HS-27A (cell line): ENCODE measurements around the gene LRP2BP.

Experiments used
- DNase-seq: peaks from one replicate; pipeline ENCODE4 v3.0.0-alpha.2; 2012; ENCODE audit warnings: low read depth, missing footprints

Gene LRP2BP

DNA sequence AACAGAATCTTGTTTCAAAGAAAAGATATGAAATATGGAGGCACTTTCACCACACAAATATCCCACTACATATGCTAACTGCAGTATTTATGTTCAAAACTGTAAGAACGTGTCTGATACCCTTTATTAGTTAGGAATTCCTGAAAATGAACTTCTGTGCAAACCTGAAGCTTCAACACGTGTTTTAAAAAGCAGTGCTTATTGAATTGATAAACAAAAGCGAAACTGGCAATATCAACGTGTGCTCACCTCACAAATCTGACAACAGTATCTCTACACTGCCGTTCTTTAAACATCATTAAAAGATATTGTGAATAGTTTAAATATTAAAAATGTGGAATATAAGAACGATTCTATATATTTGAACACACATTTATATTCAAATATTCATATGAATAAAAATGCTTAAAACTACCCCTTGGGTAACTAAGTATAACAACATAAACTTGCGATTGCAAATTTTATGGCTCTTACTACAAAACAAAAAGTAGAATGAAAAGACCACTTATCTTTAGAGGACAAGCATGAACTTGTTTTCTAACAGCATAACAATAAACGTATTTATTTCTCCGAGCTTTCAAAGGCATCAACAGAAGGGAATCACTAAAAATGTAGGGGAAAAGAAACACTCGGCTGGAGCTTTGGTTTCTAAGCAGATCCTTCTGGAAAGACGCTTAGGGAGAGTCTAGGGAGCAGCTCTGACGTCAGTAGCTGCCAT is at the start of gene LRP2BP:
LRP2BP (minus strand) TSS at position 687 of the 718 bp plus-strand sequence. CDS start 17,738 bp downstream, outside the sequence.
- DNase-seq, result peak; percentile 41

DNA sequence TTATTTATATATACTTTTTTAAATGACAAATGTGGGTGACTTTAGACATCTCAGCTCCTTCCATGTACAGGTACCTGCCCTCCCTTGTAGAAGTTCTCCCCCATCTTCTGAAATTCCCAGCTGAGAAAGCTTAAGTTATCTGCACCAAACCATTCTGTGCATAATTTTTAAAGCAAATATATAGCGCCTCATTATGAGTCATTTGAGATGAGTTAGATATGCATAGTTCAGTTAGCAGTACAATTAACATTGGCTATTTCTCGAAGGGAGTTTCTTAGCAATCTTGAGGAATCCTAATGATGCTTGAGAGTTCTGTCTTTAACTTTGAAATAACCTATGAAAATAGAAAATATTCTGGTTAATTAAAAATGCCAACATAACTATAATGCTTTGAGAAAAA is 49.5 kb upstream of the LRP2BP start:
- no peak for DNase-seq

DNA sequence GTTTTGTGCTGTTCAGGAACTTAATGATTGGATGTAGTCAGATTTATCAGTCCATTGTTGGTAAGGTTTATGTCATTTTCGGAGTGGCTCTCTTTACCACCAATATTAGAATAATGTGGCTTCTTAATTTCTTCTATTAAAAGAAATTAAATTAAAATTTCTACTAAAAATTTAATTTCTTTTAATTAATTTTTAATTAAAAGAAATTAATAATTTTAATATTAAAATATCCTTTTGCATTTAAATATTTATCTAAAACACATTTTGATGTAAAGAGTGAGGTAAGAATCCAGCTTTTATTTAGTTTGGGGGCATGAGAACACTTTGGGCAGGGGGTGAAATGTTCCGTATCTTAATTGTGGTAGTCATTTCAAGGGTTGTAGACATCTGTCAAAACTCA is 45.8 kb upstream of the LRP2BP start:
- DNase-seq, result no peak

DNA sequence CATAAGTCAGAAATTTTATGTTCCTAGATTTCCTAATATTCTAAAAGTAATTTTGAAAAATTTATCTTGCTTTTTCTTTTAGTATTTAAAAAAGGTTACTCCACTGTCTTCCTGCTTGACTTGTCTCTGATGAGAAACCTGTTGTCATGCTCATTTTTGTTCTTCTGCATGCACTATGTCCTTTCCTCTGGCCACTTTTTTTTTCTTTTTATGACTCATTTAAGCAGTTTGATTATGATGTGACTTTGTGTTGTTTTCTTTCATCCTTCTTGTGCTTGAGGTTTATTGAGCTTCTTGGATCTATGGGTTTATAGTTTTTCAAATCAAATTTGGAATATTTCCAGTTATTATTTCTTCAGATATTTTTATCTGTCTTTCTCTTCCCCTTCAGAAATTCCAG is 42.1 kb upstream of the LRP2BP start:
- no peak for DNase-seq

DNA sequence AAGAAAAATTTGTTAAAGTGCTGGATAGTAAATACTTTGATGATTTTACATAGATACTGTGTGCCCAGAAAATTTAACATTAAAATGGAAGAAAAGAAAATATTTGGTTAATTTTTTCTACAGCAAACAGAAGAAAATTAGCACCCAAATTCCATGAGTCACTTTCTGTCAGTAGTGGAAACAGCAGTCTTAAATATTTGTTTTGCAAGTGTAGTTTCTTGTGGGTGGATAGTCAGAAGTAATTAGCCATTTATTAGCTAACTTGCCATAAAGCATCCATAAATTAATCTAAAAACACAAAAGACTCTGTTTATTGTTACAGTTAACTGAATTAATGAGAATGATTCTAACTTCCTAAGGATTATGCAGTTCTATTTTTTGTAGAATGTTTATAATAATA is 39.7 kb upstream of the LRP2BP start:
- no peak for DNase-seq

DNA sequence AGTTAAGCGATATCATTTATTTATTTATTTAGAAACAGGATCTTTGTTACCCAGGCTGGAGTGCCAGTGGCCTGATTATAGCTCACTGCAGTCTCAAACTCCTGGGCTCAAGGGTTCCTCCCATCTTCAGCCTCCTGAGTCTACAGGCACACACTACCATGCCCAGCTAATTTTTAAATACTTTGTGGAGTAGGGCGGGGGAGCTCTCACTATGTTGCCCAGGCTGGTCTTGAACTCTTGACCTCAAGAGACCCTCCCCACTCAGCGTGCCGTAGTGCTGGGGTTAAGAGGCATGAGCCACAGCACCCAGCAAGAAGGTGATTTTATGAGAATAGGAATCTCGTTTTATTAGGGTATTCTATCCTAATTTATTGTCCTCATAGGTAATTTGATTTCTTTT is 33.9 kb upstream of the LRP2BP start:
- DNase-seq, result no peak

DNA sequence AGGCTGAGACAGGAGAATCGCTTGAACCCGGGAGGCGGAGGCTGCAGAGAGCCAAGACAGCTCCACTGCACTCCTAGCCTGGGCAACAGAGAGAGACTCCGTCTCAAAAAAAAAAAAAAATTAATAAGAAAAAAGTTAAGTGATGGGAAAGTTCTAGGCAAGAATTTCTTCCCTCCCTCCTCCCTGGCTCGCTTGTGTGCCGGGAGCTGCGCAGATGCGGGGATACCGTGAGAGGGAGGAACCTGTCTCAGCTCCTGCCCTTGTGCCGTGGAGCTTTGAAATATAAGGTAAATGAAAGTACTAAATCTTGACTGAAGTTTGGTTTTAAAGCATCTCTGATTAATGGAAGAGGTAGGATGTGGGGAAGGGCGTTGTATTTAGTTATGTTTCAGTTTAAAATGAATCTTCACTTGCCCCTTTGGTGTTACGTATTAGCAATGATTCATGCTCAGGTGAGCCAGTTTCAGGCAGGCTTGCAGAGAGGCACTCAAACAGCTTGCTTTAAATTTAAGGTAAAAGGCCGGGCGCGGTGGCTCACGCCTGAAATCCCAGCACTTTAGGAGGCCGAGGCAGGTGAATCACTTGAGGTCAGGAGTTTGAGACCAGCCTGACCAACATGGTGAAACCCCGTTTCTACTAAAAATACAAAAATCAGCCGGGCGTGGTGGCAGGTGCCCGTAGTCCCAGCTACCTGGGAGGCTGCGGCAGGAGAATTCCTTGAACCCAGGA is 31.4 kb upstream of the LRP2BP start:
- DNase-seq, result no peak

DNA sequence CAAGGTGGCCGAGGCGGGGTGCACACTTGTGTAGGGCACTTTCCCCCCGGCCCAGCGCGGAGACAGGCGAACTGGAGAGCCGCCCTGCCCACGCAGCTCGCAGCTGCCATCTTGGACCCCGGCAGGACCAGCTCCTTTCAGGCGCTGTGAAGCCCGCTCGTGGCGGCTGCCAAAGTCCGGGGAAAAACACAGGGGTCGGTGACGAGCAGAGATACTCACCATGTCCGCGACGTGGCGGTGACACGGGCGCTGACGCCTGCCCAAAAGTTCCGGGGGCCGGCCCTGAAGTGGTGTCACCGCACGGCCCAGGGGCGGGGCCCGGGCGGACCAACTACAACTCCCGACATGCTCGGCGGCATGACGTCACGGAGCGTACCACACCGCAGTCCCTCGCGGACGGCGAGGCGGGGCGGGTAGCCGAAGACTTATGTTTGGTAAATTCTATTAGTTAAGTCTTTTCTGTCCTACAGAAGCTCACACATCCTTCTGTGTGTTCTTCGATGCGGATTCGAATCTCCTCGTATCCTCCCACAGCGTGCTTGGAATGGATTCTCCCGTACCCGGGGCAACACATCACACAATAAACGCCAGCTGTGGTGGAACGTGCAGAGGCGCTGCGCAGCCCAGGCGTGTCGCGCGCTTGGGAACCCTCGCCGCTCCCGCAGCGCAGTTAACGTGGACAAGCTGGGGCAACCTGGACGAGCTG is 30.1 kb upstream of the LRP2BP start, which contains the start of gene UFSP2:
UFSP2 (minus strand) TSS at position 318 of the 706 bp plus-strand sequence; CDS start at position 222, 96 bp downstream.
- DNase-seq, result peak; percentile 51

DNA sequence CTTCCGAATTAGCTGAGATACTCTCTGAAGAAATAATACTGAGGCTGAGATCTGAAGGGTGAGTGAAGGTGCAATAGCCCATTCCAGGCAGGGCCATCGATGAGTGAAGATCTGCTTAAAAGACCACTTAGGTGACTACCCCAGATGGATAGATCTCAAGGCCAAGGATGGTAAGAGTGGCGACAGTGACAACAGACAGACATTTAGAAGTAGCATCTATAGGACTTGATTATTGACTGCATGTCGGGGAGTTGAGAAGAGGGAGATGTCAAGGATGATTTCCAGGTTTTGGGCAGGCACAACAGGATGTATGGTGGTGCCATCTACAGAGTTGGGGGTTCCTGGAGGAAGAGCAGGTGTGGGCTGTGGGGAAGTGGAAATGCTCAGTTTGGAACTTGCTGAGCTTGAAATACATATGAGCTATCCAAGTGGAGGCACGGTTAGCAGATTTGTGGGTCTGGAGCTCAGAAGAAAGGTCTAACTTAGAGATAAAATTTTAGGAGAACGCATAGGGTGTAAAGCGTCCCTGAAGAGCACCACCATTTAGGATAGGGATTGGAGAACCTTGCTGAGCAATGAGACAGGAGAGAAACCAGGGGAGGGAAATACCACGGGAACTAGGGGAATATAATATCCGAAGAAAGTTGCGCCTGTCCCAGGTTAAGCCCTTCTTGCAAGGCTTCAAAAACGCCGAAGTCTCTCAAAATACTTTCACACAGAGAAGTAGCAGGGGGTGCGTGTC is 29.4 kb upstream of the LRP2BP start:
- DNase-seq, result peak; percentile 14

DNA sequence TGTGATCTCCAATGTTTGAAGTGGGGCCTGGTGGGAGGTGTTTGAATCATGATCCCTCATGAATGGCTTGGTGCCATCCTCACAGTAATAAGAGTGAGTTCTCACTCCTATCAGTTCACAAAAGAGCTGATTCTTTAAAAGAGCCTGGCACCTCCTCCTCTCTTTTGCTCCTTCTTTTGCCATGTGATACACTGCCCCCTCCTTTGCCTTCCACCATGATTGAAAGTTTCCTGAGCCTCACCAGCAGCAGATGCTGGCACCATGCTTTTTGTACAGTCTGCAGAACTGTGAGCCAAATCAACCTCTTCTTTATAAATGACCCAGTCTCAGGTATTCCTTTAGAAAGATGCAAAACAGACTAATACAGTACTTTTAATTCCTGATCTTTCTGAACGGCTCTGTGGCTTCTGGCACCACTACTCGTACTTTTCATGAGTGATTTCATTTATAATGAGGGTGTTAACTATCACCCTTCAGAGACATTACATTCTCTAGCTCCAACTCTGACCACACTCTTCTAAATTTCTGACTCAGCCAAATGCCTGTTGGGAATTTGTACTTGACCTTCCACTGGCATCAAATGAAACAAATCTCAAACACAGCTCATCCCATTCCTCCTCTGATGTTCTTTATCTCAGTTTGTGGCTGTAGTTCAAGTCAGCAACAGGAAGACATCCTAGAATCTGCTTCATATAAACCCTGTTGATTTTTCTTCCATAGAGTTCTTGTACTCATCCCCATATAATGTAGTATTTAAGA is 25.8 kb upstream of the LRP2BP start:
- DNase-seq, result no peak

DNA sequence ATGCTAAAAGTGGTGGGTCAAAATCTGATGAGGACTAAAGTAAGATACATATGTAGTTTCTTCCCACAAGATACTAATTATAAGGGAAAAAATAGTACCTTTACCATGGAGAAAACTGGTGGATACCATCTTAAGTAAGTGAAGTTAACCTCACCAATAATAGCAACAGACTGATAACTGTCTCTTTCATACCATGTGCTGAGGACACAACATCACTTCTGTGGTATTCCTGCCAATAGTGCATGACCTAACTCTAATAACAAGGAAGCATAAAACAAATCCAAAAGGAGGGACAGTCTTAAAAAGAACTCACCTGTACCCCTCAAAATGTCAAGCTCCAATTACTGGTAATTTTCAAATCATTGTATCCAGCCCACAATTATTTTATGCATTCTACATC is 21.2 kb upstream of the LRP2BP start:
- DNase-seq, result no peak

DNA sequence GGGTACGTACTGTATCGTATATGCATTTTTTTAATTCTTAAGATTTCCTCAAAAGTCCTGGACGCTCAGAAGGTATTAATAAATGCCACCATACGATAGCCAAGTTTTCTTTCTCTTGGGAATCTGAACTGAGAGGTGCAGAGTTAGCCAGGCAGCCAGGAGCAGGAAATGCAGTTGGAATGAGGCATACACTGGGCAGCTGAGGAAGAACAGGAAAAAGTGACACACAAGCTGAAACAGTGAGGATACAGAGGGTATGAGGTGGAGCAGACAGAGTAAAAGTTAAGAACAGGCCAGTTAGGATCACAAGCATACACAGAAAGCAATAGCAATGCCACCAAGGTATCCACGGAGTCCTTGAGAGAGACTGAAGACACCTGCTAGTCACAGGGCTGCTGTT is 16.7 kb upstream of the LRP2BP start:
- no peak for DNase-seq

DNA sequence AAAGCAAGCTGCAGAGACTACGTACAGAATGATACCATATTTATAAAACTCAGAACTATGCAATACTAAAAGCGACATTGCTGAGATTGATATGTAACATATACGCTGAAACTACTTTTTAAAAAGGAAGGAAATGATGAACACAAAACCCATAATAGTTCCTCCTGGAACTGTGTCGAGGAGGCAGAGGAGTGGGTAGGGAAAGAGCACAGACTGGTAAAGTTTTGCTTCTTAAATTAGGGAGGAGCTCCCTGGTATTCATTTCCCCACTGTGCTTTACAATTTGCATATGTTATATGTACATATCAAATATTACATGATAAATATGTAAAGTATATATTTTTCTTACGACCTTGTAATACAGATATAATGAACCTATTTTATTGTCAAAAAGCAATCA is 16.1 kb upstream of the LRP2BP start:
- no peak for DNase-seq

DNA sequence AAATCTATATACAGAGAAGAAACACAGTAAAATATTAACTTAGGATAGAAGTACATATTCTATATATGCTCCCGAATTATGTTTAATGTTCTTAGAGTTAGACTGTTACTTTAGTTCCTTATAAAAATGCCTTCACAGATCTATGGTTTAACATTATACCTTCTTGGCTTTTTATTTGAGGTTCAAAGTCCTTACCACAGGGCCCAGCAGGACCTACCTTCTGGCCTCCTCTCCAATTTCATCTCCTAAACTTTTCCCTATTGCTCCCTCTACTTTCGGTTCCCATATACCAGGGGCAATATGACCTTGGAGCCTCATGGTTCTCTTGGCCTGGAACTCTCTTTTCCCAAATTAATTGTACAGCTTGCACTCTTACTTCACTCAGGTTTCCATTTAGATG is 12.7 kb upstream of the LRP2BP start:
- no peak for DNase-seq

DNA sequence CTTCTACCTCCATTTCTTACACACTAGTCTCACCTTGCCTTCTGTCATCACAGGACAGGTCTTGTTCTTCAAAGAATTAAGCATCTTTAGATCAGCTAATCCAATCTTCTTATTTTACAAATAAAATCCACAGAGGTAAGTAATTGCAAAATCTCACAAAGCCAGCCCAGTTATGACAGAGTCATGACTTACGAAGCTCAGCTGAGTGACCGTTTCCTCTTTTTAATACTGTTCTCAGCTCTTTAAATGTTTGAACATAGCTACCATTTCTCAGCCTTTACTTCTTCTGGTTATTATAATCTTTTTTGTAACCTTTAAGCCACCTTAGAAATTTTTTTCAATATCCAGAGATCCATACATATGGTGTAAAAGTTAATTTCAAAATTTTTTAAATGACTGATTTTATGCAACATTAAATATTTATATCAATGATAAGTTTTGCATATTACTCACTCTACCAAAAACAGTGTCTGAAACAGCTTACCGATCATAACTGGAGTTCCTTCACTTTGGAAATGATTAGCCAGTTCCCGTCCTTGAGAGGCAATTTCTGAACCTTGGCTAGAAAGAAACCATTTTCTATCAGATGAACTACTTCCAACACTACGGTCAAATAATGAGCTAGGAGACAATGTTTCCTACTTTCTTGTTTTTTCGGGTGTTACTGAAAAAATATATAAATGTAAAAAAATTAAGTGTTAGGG is 9.7 kb upstream of the LRP2BP start:
- DNase-seq, result no peak

DNA sequence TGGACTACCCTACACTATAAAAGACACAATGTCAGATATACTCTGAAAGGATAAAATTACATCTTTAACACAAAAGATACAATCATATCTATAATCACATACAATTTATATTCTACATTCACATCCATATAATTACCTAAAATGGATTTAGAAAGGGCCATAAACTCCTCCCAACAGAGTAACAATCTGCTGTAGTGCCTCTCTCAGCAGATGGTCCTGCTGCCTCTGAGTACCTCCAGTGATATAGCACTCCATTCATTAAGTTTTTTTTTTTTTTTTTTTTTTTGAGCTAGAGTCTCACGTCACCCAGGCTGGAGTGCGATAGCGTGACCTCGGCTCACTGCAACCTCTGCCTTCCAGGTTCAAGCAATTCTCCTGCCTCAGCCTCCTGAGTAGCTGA is 8.3 kb upstream of the LRP2BP start:
- DNase-seq, result no peak

DNA sequence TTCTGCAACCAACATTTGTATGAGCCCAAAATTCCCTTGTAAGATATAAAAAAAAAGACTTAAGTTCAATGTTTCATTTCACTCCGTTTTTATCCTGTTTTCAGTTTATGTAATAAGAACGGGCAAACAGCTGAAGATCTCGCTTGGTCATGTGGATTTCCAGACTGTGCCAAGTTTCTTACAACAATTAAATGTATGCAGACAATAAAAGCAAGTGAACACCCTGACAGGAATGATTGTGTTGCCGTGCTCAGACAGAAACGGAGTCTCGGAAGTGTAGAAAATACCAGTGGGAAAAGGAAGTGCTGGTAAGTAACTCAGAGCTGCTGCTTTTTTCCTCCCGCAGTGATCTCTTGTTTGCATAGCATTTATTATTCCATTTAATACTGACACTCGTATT is 3.7 kb upstream of the LRP2BP start:
- no peak for DNase-seq

DNA sequence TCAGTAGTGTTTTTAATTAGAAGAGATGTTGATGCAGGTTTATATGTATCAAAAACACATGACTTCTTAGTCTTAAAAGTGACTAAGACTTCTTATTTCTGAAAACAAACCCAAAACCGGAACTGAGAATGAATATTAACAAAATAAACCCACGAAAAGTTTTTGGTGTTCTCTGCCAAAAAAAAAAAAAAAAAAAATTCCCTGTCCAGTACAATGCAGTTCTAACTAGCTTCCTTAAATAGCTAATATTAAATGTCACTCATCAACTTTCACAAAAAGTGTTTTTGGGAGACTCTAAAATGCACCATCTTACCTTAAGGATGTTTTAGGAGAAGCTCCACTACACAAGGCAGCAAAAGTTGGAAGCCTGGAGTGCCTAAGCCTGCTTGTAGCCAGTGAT is 2.9 kb upstream of the LRP2BP start:
- DNase-seq, result no peak

DNA sequence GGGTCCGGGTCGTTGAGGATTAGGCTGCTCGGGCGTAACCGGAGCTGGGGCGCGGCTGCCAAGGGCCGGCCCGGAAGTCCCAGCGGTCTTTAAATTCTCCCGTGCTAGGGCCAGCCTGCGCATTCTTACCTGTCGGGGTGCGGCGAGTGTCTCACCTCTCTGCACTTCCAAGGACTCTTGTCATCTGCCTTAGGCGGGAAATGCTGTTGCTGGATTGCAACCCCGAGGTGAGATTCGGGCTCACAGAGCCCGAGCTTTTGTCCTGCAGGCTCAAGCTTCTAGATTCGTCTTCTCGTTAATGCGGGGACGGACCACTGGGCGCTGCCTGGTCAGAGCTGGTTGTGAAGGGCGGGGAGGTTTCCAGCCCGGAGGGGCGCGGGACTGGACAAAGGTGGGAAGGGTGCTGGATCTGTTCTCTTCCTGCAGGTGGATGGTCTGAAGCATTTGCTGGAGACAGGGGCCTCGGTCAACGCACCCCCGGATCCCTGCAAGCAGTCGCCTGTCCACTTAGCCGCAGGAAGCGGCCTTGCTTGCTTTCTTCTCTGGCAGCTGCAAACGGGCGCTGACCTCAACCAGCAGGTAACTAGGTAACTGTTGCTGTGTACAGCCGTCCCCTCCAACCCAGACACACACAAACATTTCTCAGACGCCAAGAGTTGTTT is 1.1 kb upstream of the LRP2BP start, which contains the start of gene ANKRD37:
ANKRD37 (plus strand) TSS at position 118 of the 662 bp plus-strand sequence; CDS start at position 201, 83 bp downstream.
- no peak for DNase-seq
